Measurements from ENCODE around the gene ELK3. TPM values are rescaled to one million over a fixed set of nuclear protein-coding genes. Genes with fewer than 3 reads are reported as not detected.

The ELK3 gene
- total RNA-seq, 2 experiments from 2014 or later: 26.8 to 31.5 TPM

DNA sequence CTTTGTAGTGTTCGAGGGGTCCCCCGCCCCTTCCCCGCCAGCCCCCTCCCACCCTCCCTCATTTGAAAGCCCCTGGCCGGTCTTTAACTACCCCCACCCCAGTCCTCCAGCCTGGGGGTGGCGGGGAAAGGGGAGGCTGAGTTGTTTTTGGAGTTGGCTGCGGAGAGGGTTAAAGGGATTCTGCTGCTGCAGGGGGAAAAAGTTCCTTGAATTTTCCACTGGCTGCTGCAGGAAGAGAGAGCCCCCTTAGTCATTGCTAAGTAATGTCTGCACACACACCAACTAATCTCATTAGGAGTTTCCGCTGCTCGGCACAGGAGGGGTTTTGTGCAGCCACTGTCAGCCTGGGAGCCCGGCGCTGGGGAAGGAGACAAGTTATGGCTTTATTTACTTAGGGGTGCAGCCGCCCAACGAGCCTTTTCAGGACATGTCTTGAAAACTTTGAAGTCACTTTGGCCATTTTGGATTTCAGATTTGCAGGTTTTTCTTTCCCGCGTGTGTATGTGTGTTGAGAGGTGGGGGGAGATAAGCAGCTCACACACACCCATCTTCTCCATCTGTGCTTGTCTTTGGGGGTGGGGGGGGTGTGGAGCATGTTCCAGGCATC lies 1.8 kb downstream of the ELK3 start:
- Histone ChIP-seq H3K36me3 (ENCODE audit: insufficient read depth, low read length) (peaks cover 2% of the 10 kb centered on the region), H3K4me3 (ENCODE audit: low read length) (peak overlapping the region; percentile 96), H3K27ac (ENCODE audit: low read depth in 1 of 2, low read length in 2 of 2) (peak overlapping the region; percentile 12 to 78), H3K27me3 (ENCODE audit: control insufficient read depth in 1 of 2, insufficient read depth in 2 of 2, low read length in 2 of 2) (no peaks in the 10 kb centered on the region), H3K9me3 (ENCODE audit: control insufficient read depth in 1 of 2, insufficient read depth in 1 of 2, low read length in 2 of 2) (no peaks in the 10 kb centered on the region), H3K4me1 (ENCODE audit: insufficient read depth, low read length) (peaks cover 39% of the 10 kb centered on the region)
- Mint-ChIP-seq H3K27ac (peak overlapping the region; percentile 97), H3K36me3 (ENCODE audit: low read depth) (peaks cover 16% of the 10 kb centered on the region), H3K4me3 (peak overlapping the region; percentile 96), H3K9me3 (no peaks in the 10 kb centered on the region), H3K4me1 (ENCODE audit: low read depth) (peaks cover 64% of the 10 kb centered on the region), H3K27me3 (no peaks in the 10 kb centered on the region)
- CTCF ChIA-PET: interaction anchor here (9.5 kb wide), 1 partner anchor 17 kb away, joined by 83 read pairs; no protein-coding TSS in a partner anchor
- TF ChIP-seq, protein P1, sequence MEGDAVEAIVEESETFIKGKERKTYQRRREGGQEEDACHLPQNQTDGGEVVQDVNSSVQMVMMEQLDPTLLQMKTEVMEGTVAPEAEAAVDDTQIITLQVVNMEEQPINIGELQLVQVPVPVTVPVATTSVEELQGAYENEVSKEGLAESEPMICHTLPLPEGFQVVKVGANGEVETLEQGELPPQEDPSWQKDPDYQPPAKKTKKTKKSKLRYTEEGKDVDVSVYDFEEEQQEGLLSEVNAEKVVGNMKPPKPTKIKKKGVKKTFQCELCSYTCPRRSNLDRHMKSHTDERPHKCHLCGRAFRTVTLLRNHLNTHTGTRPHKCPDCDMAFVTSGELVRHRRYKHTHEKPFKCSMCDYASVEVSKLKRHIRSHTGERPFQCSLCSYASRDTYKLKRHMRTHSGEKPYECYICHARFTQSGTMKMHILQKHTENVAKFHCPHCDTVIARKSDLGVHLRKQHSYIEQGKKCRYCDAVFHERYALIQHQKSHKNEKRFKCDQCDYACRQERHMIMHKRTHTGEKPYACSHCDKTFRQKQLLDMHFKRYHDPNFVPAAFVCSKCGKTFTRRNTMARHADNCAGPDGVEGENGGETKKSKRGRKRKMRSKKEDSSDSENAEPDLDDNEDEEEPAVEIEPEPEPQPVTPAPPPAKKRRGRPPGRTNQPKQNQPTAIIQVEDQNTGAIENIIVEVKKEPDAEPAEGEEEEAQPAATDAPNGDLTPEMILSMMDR (IDR thresholded peaks at IDR 0.05): no peak
- ATAC-seq (ENCODE audit: poor library complexity): peak; percentile 9
- POLR2A ChIA-PET: interaction anchor here (0.6 to 2.2 kb wide), 15 partner anchors 8 to 203 kb away, joined by 3 to 42 read pairs (median 4); partner anchors contain the start of genes CDK17 and LTA4H
- peak in 12 of 14 experiments; percentile 24 to 68 (median 44) for DNase-seq
- intact Hi-C loops (cut with DNase I, micrococcal nuclease): loop anchor here (1.0 to 5.0 kb wide), 6 partner anchors 13 to 291 kb away; partner anchors contain the start of genes CDK17 (in 1 of the 2) and CFAP54 (in 1 of the 2)

DNA sequence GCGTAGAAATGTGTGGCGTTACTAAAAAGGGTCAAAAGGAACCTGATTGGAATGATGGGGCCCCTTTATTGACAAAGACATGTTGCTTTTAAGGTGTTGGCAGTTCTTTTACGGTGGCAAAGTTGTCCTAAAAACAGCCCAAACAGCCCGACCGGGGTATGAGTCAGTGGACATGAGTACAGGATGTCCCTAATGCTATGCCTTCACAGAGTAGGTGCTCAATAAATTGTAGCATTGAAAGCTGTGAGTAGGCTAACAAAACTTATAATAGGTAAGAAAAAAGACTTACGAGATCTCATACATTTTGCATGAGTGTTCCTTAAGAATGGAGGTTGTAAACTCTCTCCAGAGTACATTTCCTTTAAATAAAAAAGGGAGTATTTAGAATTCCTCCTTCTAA lies 2.6 kb downstream of the ELK3 start:
- H3K4me3 Mint-ChIP-seq: peak overlapping the region; percentile 96
- H3K4me3 ChIP-seq (ENCODE audit: low read length): peak overlapping the region; percentile 96
- no peaks in the 10 kb centered on the region for H3K27me3 Mint-ChIP-seq

More for the DNA sequence above, 2.6 kb downstream of the ELK3 start:
- H3K27ac ChIP-seq (ENCODE audit: low read depth in 1 of 2, low read length in 2 of 2): peak overlapping the region; percentile 12 to 78
- H3K36me3 Mint-ChIP-seq (ENCODE audit: low read depth): peaks cover 17% of the 10 kb centered on the region
- TF ChIP-seq, protein P1 (IDR thresholded peaks at IDR 0.05): no peak
- ChIA-PET CTCF (interaction anchor here (1.9 to 9.5 kb wide), 2 partner anchors 16 to 204 kb away, joined by 8 to 83 read pairs; partner anchors contain the start of gene CDK17), POLR2A (interaction anchor here (1.7 to 2.2 kb wide), 3 partner anchors 15 to 202 kb away, joined by 9 to 23 read pairs (median 13); partner anchors contain the start of gene CDK17)
- H3K9me3 Mint-ChIP-seq: no peaks in the 10 kb centered on the region
- H3K27ac Mint-ChIP-seq: peak overlapping the region; percentile 97
- DNase-seq (peak in 4 of 14 experiments; percentile 33 to 60 (median 54)), ATAC-seq (ENCODE audit: poor library complexity) (no peak)
- intact Hi-C loops (cut with DNase I, micrococcal nuclease): loop anchor here in 1 of 2 experiments (5.0 kb wide), 3 partner anchors 54 to 291 kb away; partner anchors contain the start of gene CFAP54
- peaks cover 2% of the 10 kb centered on the region for H3K36me3 ChIP-seq (ENCODE audit: insufficient read depth, low read length)
- H3K9me3 ChIP-seq (ENCODE audit: control insufficient read depth in 1 of 2, insufficient read depth in 1 of 2, low read length in 2 of 2): no peaks in the 10 kb centered on the region
- peaks cover 44% of the 10 kb centered on the region for H3K4me1 ChIP-seq (ENCODE audit: insufficient read depth, low read length)
- H3K27me3 ChIP-seq (ENCODE audit: control insufficient read depth in 1 of 2, insufficient read depth in 2 of 2, low read length in 2 of 2): no peaks in the 10 kb centered on the region
- H3K4me1 Mint-ChIP-seq (ENCODE audit: low read depth): peaks cover 66% of the 10 kb centered on the region
